Testis (tissue), 2 donors: ENCODE measurements around the gene CCDC7.

Experiments
- CTCF ChIP-seq, 3 experiments: fragments of 450-650 bp in 2 of 3; fragments of 200-600 bp in 1 of 3; sonication (generic) in 1 of 3; IDR thresholded peaks; one replicate each; pipeline ENCODE4 v1.5.1; 2016 to 2019; ENCODE audit warnings: antibody characterized with exemption in 3 of 3, mild to moderate bottlenecking in 2 of 3, moderate library complexity in 1 of 3
- POLR2A ChIP-seq: fragments of 450-650 bp; IDR thresholded peaks from one replicate; pipeline ENCODE4 v1.6.1; 2017; ENCODE audit warnings: antibody characterized with exemption, mild to moderate bottlenecking, moderate library complexity

GRCh38 chr10:32687116-32687515 lies 241.2 kb downstream of the CCDC7 start:
- TF ChIP-seq CTCF (IDR thresholded peaks at IDR 0.05) (no peak), POLR2A (no peak)
